WTC11 (cell line): ENCODE data around the gene KEL. TPM values are rescaled to one million over a fixed set of nuclear protein-coding genes. Genes with fewer than 3 reads are reported as not detected.

Experiments used
- ATAC-seq: fragments of 200-7000 bp; cut with Tn5 transposase; 2 replicates; pipeline ENCODE4 v1.10.0; 2021; ENCODE audit warnings: mild to moderate bottlenecking, moderate library complexity
- CTCF ChIA-PET: fragments of 300-600 bp; sonication (Branson Sonifier 250); formaldehyde crosslinking; loops from one replicate; lab custom pipeline; 2021; ENCODE audit warnings: antibody characterized with exemption; lab: Charles Lee
- POLR2A ChIA-PET: fragments of 350-600 bp; sonication (Branson Sonifier 250); formaldehyde crosslinking; loops from one replicate; lab custom pipeline; 2021; ENCODE audit warnings: antibody characterized with exemption; lab: Charles Lee
- DNase-seq: peaks from one replicate; pipeline ENCODE4 v3.0.0; 2021; ENCODE audit warnings: low spot score
- H3K27ac Mint-ChIP-seq: 2 replicates; pipeline ENCODE4 v1.8.0; 2021; ENCODE audit warnings: mixed read lengths
- H3K27me3 Mint-ChIP-seq: 2 replicates; pipeline ENCODE4 v1.8.0; 2021; ENCODE audit warnings: low read depth, mild to moderate bottlenecking, moderate library complexity, mixed read lengths
- H3K36me3 Mint-ChIP-seq: 2 replicates; pipeline ENCODE4 v1.8.0; 2021; ENCODE audit warnings: mixed read lengths
- H3K4me1 Mint-ChIP-seq: 2 replicates; pipeline ENCODE4 v1.8.0; 2022; ENCODE audit warnings: mixed read lengths
- H3K4me3 Mint-ChIP-seq: 2 replicates; pipeline ENCODE4 v1.8.0; 2021; ENCODE audit warnings: mild to moderate bottlenecking, moderate library complexity, mixed read lengths
- H3K9me3 Mint-ChIP-seq: 2 replicates; pipeline ENCODE4 v1.8.0; 2021; ENCODE audit warnings: mixed read lengths
- AFF4 ChIP-seq: sonication (generic); formaldehyde crosslinking; IDR thresholded peaks from 2 replicates; pipeline ENCODE4 v1.8.1; 2023; ENCODE audit warnings: mild to moderate bottlenecking, missing genetic modification reagents, borderline replicate concordance
- CTCF ChIP-seq: fragments of 200-600 bp; IDR thresholded peaks from 2 replicates; pipeline ENCODE4 v1.8.0; 2022; ENCODE audit warnings: antibody characterized with exemption
- E2F4 ChIP-seq: sonication (generic); formaldehyde crosslinking; IDR thresholded peaks from 2 replicates; pipeline ENCODE4 v1.8.1; 2022; ENCODE audit warnings: low read depth, mild to moderate bottlenecking, moderate library complexity, missing genetic modification reagents, borderline replicate concordance
- GTF2I ChIP-seq: fragments of 250-450 bp; sonication (Bioruptor Pico); conservative IDR thresholded peaks from 2 replicates; pipeline ENCODE4 v1.4.0; 2021; ENCODE audit warnings: mild to moderate bottlenecking
- HMGA2 ChIP-seq: fragments of 250-450 bp; sonication (Bioruptor Pico); IDR thresholded peaks from 2 replicates; pipeline ENCODE4 v1.4.0; 2021; ENCODE audit warnings: mild to moderate bottlenecking, moderate library complexity
- MXD4 ChIP-seq: fragments of 250-450 bp; sonication (Bioruptor Pico); IDR thresholded peaks from 2 replicates; pipeline ENCODE4 v1.8.0; 2021; ENCODE audit warnings: mild to moderate bottlenecking, moderate library complexity, borderline replicate concordance
- NR3C1 ChIP-seq: sonication (generic); formaldehyde crosslinking; conservative IDR thresholded peaks from 2 replicates; pipeline ENCODE4 v1.8.1; 2023; ENCODE audit warnings: low read depth, mild to moderate bottlenecking, missing genetic modification reagents
- PRRX2 ChIP-seq: fragments of 250-450 bp; sonication (Bioruptor Pico); IDR thresholded peaks from 2 replicates; pipeline ENCODE4 v1.8.0; 2021; ENCODE audit warnings: mild to moderate bottlenecking
- SMAD3 ChIP-seq: sonication (generic); formaldehyde crosslinking; IDR thresholded peaks from 2 replicates; pipeline ENCODE4 v1.8.0; 2022; ENCODE audit warnings: missing genetic modification reagents, mild to moderate bottlenecking, borderline replicate concordance
- TP53 ChIP-seq: sonication (generic); formaldehyde crosslinking; IDR thresholded peaks from 2 replicates; pipeline ENCODE4 v1.8.1; 2023; ENCODE audit warnings: mild to moderate bottlenecking, missing genetic modification reagents
- ZNF232 ChIP-seq: sonication (generic); formaldehyde crosslinking; IDR thresholded peaks from 2 replicates; pipeline ENCODE4 v1.8.0; 2022; ENCODE audit warnings: mild to moderate bottlenecking, missing genetic modification reagents
- ZNF416 ChIP-seq: fragments of 250-450 bp; sonication (Bioruptor Pico); IDR thresholded peaks from 2 replicates; pipeline ENCODE4 v1.9.0; 2021; ENCODE audit warnings: mild to moderate bottlenecking, inconsistent platforms
- total RNA-seq: library from RNA; stranded (reverse); gene quantifications from 3 replicates; pipeline ENCODE4 v1.2.3, GENCODE V29; 2021
- TF ChIP-seq, protein P1 (sequence below): fragments of 250-450 bp; sonication (Bioruptor Pico); IDR thresholded peaks from 2 replicates; pipeline ENCODE4 v1.9.0; 2021; ENCODE audit warnings: moderate library complexity, mild to moderate bottlenecking, inconsistent platforms, borderline replicate concordance
- TF ChIP-seq, protein P2 (sequence below): sonication (generic); formaldehyde crosslinking; IDR thresholded peaks from 2 replicates; pipeline ENCODE4 v1.8.1; 2022; ENCODE audit warnings: mild to moderate bottlenecking, missing genetic modification reagents, moderate library complexity, borderline replicate concordance
- TF ChIP-seq, protein P3 (sequence below): sonication (generic); formaldehyde crosslinking; IDR thresholded peaks from 2 replicates; pipeline ENCODE4 v1.8.1; 2023; ENCODE audit warnings: mild to moderate bottlenecking, missing genetic modification reagents, moderate library complexity
- TF ChIP-seq, protein P4 (sequence below): fragments of 250-450 bp; sonication (Bioruptor Pico); IDR thresholded peaks from 2 replicates; pipeline ENCODE4 v2.1.2; 2022; ENCODE audit warnings: mild to moderate bottlenecking, moderate library complexity
- TF ChIP-seq, protein P5 (sequence below): sonication (generic); formaldehyde crosslinking; IDR thresholded peaks from 2 replicates; pipeline ENCODE4 v1.8.0; 2023; ENCODE audit warnings: missing genetic modification reagents
- TF ChIP-seq, protein P6 (sequence below): sonication (generic); formaldehyde crosslinking; conservative IDR thresholded peaks from 2 replicates; pipeline ENCODE4 v1.8.1; 2023; ENCODE audit warnings: mild to moderate bottlenecking, low read depth, missing genetic modification reagents, moderate library complexity
- TF ChIP-seq, protein P7 (sequence below): sonication (generic); formaldehyde crosslinking; IDR thresholded peaks from 2 replicates; pipeline ENCODE4 v1.8.0; 2022; ENCODE audit warnings: mild to moderate bottlenecking, missing genetic modification reagents

The KEL gene
- total RNA-seq, 1 experiment from 2014 or later, result 0.87 TPM

DNA sequence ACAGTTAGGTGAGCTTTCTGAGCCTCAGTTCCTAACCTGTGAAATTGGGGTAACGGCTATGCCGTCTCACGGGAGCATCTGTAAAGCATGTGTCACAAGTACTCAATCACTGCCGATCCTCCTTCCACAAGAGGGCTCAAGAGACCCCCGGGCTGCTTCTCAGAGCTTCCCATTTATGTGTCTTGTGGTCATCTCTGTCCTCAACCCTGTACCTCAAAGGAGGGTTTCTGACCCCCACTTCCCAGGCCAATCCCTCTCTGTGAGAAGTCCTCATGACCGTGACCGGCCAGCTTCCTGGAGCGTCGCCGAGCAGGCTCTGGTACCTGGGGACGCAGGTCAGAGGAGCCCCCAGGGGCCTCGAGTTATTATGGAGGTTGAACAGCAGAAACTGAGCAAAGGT, 28.1 kb downstream of the KEL start:
- CTCF ChIA-PET, result interaction anchor here (0.8 to 2.4 kb wide), 5 partner anchors 8 to 69 kb away, joined by 3 to 8 read pairs (median 3); no protein-coding TSS in a partner anchor
- no peak for DNase-seq
- Mint-ChIP-seq H3K9me3 (no peaks in the 10 kb centered on the region), H3K4me1 (peaks cover 12% of the 10 kb centered on the region), H3K4me3 (no peak overlapping the region), H3K27me3 (no peaks in the 10 kb centered on the region; the same call in 1 of the 2 replicates), H3K36me3 (no peaks in the 10 kb centered on the region), H3K27ac (no peak overlapping the region)
- POLR2A ChIA-PET, result no interaction called here
- ATAC-seq, result no peak
- no peak for TF ChIP-seq GTF2I (CRISPR knock-in tag)
- no peak for TF ChIP-seq HMGA2 (CRISPR knock-in tag)
- TF ChIP-seq, protein P1, sequence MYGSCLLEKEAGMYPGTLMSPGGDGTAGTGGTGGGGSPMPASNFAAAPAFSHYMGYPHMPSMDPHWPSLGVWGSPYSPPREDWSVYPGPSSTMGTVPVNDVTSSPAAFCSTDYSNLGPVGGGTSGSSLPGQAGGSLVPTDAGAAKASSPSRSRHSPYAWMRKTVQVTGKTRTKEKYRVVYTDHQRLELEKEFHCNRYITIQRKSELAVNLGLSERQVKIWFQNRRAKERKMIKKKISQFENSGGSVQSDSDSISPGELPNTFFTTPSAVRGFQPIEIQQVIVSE, result no peak
- TF ChIP-seq SMAD3 (CRISPR knock-in tag), result no peak
- TF ChIP-seq TP53, result no peak
- no peak for TF ChIP-seq ZNF232 (CRISPR knock-in tag)
- no peak for TF ChIP-seq NR3C1 (CRISPR knock-in tag)
- no peak for TF ChIP-seq CTCF
- no peak for TF ChIP-seq MXD4 (CRISPR knock-in tag)
- TF ChIP-seq, protein P2, sequence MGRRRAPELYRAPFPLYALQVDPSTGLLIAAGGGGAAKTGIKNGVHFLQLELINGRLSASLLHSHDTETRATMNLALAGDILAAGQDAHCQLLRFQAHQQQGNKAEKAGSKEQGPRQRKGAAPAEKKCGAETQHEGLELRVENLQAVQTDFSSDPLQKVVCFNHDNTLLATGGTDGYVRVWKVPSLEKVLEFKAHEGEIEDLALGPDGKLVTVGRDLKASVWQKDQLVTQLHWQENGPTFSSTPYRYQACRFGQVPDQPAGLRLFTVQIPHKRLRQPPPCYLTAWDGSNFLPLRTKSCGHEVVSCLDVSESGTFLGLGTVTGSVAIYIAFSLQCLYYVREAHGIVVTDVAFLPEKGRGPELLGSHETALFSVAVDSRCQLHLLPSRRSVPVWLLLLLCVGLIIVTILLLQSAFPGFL (CRISPR knock-in tag), result no peak
- TF ChIP-seq, protein P3, sequence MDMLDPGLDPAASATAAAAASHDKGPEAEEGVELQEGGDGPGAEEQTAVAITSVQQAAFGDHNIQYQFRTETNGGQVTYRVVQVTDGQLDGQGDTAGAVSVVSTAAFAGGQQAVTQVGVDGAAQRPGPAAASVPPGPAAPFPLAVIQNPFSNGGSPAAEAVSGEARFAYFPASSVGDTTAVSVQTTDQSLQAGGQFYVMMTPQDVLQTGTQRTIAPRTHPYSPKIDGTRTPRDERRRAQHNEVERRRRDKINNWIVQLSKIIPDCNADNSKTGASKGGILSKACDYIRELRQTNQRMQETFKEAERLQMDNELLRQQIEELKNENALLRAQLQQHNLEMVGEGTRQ, result no peak
- TF ChIP-seq, protein P4, sequence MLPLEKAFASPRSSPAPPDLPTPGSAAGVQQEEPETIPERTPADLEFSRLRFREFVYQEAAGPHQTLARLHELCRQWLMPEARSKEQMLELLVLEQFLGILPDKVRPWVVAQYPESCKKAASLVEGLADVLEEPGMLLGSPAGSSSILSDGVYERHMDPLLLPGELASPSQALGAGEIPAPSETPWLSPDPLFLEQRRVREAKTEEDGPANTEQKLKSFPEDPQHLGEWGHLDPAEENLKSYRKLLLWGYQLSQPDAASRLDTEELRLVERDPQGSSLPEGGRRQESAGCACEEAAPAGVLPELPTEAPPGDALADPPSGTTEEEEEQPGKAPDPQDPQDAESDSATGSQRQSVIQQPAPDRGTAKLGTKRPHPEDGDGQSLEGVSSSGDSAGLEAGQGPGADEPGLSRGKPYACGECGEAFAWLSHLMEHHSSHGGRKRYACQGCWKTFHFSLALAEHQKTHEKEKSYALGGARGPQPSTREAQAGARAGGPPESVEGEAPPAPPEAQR (CRISPR knock-in tag), result no peak
- TF ChIP-seq, protein P5, sequence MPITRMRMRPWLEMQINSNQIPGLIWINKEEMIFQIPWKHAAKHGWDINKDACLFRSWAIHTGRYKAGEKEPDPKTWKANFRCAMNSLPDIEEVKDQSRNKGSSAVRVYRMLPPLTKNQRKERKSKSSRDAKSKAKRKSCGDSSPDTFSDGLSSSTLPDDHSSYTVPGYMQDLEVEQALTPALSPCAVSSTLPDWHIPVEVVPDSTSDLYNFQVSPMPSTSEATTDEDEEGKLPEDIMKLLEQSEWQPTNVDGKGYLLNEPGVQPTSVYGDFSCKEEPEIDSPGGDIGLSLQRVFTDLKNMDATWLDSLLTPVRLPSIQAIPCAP, result no peak
- no peak for TF ChIP-seq PRRX2 (CRISPR knock-in tag)
- no peak for TF ChIP-seq ZNF416
- no peak for TF ChIP-seq E2F4 (CRISPR knock-in tag)
- TF ChIP-seq, protein P6, sequence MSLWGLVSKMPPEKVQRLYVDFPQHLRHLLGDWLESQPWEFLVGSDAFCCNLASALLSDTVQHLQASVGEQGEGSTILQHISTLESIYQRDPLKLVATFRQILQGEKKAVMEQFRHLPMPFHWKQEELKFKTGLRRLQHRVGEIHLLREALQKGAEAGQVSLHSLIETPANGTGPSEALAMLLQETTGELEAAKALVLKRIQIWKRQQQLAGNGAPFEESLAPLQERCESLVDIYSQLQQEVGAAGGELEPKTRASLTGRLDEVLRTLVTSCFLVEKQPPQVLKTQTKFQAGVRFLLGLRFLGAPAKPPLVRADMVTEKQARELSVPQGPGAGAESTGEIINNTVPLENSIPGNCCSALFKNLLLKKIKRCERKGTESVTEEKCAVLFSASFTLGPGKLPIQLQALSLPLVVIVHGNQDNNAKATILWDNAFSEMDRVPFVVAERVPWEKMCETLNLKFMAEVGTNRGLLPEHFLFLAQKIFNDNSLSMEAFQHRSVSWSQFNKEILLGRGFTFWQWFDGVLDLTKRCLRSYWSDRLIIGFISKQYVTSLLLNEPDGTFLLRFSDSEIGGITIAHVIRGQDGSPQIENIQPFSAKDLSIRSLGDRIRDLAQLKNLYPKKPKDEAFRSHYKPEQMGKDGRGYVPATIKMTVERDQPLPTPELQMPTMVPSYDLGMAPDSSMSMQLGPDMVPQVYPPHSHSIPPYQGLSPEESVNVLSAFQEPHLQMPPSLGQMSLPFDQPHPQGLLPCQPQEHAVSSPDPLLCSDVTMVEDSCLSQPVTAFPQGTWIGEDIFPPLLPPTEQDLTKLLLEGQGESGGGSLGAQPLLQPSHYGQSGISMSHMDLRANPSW (CRISPR knock-in tag), result no peak
- TF ChIP-seq AFF4, result no peak
- TF ChIP-seq, protein P7, sequence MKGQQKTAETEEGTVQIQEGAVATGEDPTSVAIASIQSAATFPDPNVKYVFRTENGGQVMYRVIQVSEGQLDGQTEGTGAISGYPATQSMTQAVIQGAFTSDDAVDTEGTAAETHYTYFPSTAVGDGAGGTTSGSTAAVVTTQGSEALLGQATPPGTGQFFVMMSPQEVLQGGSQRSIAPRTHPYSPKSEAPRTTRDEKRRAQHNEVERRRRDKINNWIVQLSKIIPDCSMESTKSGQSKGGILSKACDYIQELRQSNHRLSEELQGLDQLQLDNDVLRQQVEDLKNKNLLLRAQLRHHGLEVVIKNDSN, result no peak
